ENCODE measurements around the gene IL1RAPL1.

Gene IL1RAPL1

GRCh38 chrX:29138003-29138402 lies 550.8 kb downstream of the IL1RAPL1 start:
- no peak for DNase-seq

- DNase-seq: no peak
These were observed 556.1 kb downstream of the IL1RAPL1 start for GRCh38 chrX:29143356-29143755.

- DNase-seq: no peak
These were observed 556.5 kb downstream of the IL1RAPL1 start for GRCh38 chrX:29143756-29144155.

- DNase-seq: no peak
These were observed 558.1 kb downstream of the IL1RAPL1 start for GRCh38 chrX:29145316-29145715.

GRCh38 chrX:29148511-29148910 lies 561.3 kb downstream of the IL1RAPL1 start:
- DNase-seq: no peak

GRCh38 chrX:29155286-29155685 lies 568.0 kb downstream of the IL1RAPL1 start:
- DNase-seq: no peak

- no peak for DNase-seq
These were observed 585.6 kb downstream of the IL1RAPL1 start for GRCh38 chrX:29172880-29173279.

GRCh38 chrX:29187264-29187663 lies 600.0 kb downstream of the IL1RAPL1 start:
- no peak for DNase-seq

- DNase-seq: no peak
These were observed 609.3 kb downstream of the IL1RAPL1 start for GRCh38 chrX:29196501-29196900.

- DNase-seq: no peak
These were observed 628.0 kb downstream of the IL1RAPL1 start for GRCh38 chrX:29215251-29215650.

- DNase-seq: no peak
These were observed 638.4 kb downstream of the IL1RAPL1 start for GRCh38 chrX:29225670-29226069.

GRCh38 chrX:29229802-29230201 lies 642.6 kb downstream of the IL1RAPL1 start:
- no peak for DNase-seq

GRCh38 chrX:29231800-29232199 lies 644.6 kb downstream of the IL1RAPL1 start:
- DNase-seq: no peak

GRCh38 chrX:29233592-29234183 lies 646.4 kb downstream of the IL1RAPL1 start:
- DNase-seq: no peak

GRCh38 chrX:29237972-29238371 lies 650.7 kb downstream of the IL1RAPL1 start:
- no peak for DNase-seq

- no peak for DNase-seq
These were observed 654.6 kb downstream of the IL1RAPL1 start for GRCh38 chrX:29241809-29242208.

GRCh38 chrX:29242856-29243255 lies 655.6 kb downstream of the IL1RAPL1 start:
- no peak for DNase-seq

GRCh38 chrX:29243942-29244341 lies 656.7 kb downstream of the IL1RAPL1 start:
- DNase-seq: no peak

GRCh38 chrX:29254515-29254914 lies 667.3 kb downstream of the IL1RAPL1 start:
- no peak for DNase-seq

GRCh38 chrX:29257521-29257920 lies 670.3 kb downstream of the IL1RAPL1 start:
- no peak for DNase-seq

GRCh38 chrX:29269390-29269789 lies 682.1 kb downstream of the IL1RAPL1 start:
- no peak for DNase-seq

GRCh38 chrX:29274517-29274916 lies 687.3 kb downstream of the IL1RAPL1 start:
- no peak for DNase-seq

- DNase-seq: no peak
These were observed 688.7 kb downstream of the IL1RAPL1 start for GRCh38 chrX:29275928-29276327.

- no peak for DNase-seq
These were observed 694.0 kb downstream of the IL1RAPL1 start for GRCh38 chrX:29281078-29281742.

GRCh38 chrX:29285664-29286063 lies 698.4 kb downstream of the IL1RAPL1 start:
- no peak for DNase-seq
